ENCODE results near the gene LRP1. TPM values are rescaled to one million over a fixed set of nuclear protein-coding genes. Genes with fewer than 3 reads are reported as not detected.
A peak's percentile ranks its signal among the peaks of the same experiment; 100 is the strongest.

LRP1 gene
- total and polyA plus RNA-seq, 2 of the 13 experiments (the other 11 are each of a cell fraction or from before 2014, with no cell fraction given): 14.7 to 30.8 TPM

DNA sequence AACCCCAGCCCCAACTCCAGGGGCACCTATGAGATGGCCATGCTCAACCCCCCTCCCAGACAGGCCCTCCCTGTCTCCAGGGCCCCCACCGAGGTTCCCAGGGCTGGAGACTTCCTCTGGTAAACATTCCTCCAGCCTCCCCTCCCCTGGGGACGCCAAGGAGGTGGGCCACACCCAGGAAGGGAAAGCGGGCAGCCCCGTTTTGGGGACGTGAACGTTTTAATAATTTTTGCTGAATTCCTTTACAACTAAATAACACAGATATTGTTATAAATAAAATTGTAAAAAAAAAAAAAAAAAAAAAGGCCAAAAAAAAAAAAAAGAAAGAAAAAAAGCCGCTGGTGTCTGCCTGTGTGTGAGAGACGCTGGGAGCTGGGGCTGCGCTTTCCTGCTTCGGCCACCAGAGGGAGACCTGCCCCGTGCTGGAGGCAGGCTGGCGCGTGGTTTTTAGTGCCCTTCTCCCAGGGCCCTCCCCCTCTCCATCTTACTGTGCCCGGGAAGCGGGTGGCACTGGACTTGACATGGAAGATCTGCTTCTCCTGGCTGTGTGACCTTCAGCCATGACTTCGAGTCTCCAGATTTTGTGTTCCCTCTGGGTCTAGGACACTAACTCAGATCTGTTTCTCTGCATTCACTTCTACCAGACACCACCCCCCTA lies 84.9 kb downstream of the LRP1 start (continued):
- TF ChIP-seq, protein P1, sequence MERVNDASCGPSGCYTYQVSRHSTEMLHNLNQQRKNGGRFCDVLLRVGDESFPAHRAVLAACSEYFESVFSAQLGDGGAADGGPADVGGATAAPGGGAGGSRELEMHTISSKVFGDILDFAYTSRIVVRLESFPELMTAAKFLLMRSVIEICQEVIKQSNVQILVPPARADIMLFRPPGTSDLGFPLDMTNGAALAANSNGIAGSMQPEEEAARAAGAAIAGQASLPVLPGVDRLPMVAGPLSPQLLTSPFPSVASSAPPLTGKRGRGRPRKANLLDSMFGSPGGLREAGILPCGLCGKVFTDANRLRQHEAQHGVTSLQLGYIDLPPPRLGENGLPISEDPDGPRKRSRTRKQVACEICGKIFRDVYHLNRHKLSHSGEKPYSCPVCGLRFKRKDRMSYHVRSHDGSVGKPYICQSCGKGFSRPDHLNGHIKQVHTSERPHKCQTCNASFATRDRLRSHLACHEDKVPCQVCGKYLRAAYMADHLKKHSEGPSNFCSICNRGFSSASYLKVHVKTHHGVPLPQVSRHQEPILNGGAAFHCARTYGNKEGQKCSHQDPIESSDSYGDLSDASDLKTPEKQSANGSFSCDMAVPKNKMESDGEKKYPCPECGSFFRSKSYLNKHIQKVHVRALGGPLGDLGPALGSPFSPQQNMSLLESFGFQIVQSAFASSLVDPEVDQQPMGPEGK (CRISPR knock-in tag; IDR thresholded peaks at IDR 0.05): 0 out of 2 replicates have a peak, but pooled peaks have one; percentile 25

DNA sequence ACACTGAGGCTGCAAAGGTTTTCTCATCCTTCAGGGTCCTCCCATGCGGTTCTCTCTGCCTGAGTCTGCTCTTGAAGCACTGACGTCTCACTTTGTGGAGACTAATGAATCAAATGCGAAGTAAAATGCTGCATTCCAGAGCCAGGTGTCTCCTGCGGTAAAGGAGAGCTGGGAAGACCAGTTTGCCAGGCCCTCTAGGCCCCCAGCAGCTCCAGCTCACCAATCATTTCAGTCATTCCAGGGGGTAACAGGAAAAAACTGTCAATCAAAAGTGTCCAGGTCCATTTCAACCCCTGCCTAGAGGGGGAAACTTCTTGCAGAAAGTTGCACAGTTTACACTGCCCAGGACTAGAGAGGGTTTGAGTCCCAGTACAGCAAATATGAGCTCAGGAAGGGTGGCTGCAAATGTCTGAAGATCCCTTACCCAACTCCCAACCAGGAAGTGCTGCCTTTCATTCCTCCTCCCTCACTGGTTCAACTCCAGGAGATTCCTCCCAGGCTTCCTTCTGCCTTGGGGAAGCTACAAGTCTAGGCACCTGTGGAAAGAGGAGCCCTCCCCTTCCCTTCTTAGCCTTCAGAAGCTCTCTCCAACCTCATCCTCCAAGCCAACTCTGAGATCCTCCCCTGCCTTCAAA lies 85.6 kb downstream of the LRP1 start:
- WGBS (ENCODE audit: low lambda C conversion rate): 92% methylated on average over 4 of the region's 4 CpGs
- H3K27ac ChIP-seq (ENCODE audit: extremely low read length, insufficient read depth, low read length): no peak overlapping the region
- no peak for DNase-seq (ENCODE audit: low spot score)
- TF ChIP-seq KDM6A (CRISPR knock-in tag; IDR thresholded peaks at IDR 0.05; ENCODE audit: low read depth) (no peak), ZNF354B (CRISPR knock-in tag; IDR thresholded peaks at IDR 0.05) (no peak), ZNF17 (CRISPR knock-in tag; IDR thresholded peaks at IDR 0.05) (no peak), NR2F1 (CRISPR knock-in tag; IDR thresholded peaks at IDR 0.05) (no peak), TOE1 (CRISPR knock-in tag; IDR thresholded peaks at IDR 0.05) (no peak)
- TF ChIP-seq, protein P2, sequence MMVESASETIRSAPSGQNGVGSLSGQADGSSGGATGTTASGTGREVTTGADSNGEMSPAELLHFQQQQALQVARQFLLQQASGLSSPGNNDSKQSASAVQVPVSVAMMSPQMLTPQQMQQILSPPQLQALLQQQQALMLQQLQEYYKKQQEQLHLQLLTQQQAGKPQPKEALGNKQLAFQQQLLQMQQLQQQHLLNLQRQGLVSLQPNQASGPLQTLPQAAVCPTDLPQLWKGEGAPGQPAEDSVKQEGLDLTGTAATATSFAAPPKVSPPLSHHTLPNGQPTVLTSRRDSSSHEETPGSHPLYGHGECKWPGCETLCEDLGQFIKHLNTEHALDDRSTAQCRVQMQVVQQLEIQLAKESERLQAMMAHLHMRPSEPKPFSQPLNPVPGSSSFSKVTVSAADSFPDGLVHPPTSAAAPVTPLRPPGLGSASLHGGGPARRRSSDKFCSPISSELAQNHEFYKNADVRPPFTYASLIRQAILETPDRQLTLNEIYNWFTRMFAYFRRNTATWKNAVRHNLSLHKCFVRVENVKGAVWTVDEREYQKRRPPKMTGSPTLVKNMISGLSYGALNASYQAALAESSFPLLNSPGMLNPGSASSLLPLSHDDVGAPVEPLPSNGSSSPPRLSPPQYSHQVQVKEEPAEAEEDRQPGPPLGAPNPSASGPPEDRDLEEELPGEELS (CRISPR knock-in tag; IDR thresholded peaks at IDR 0.05): 0 out of 2 replicates have a peak, but pooled peaks have one; percentile 23
- TF ChIP-seq, protein P3, sequence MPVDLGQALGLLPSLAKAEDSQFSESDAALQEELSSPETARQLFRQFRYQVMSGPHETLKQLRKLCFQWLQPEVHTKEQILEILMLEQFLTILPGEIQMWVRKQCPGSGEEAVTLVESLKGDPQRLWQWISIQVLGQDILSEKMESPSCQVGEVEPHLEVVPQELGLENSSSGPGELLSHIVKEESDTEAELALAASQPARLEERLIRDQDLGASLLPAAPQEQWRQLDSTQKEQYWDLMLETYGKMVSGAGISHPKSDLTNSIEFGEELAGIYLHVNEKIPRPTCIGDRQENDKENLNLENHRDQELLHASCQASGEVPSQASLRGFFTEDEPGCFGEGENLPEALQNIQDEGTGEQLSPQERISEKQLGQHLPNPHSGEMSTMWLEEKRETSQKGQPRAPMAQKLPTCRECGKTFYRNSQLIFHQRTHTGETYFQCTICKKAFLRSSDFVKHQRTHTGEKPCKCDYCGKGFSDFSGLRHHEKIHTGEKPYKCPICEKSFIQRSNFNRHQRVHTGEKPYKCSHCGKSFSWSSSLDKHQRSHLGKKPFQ (CRISPR knock-in tag; IDR thresholded peaks at IDR 0.05; ENCODE audit: insufficient replicate concordance): no peak
- TF ChIP-seq, protein P4, sequence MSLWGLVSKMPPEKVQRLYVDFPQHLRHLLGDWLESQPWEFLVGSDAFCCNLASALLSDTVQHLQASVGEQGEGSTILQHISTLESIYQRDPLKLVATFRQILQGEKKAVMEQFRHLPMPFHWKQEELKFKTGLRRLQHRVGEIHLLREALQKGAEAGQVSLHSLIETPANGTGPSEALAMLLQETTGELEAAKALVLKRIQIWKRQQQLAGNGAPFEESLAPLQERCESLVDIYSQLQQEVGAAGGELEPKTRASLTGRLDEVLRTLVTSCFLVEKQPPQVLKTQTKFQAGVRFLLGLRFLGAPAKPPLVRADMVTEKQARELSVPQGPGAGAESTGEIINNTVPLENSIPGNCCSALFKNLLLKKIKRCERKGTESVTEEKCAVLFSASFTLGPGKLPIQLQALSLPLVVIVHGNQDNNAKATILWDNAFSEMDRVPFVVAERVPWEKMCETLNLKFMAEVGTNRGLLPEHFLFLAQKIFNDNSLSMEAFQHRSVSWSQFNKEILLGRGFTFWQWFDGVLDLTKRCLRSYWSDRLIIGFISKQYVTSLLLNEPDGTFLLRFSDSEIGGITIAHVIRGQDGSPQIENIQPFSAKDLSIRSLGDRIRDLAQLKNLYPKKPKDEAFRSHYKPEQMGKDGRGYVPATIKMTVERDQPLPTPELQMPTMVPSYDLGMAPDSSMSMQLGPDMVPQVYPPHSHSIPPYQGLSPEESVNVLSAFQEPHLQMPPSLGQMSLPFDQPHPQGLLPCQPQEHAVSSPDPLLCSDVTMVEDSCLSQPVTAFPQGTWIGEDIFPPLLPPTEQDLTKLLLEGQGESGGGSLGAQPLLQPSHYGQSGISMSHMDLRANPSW (CRISPR knock-in tag; IDR thresholded peaks at IDR 0.05; ENCODE audit: borderline replicate concordance): no peak

More for the DNA sequence above, 85.6 kb downstream of the LRP1 start:
- Histone ChIP-seq H3K4me1 (ENCODE audit: insufficient read depth, low read length) (peaks cover 37% of the 10 kb centered on the region), H3K4me2 (ENCODE audit: low read depth, low read length) (no peak overlapping the region), H2AFZ (ENCODE audit: low read length) (no peak overlapping the region), H3K36me3 (replicated peaks in 1 of 2; ENCODE audit: control insufficient read depth in 1 of 2, insufficient read depth in 2 of 2, low read length in 2 of 2) (peaks cover 23 to 35% of the 10 kb centered on the region in 2 experiments; a peak in 4 of 5 replicates), H4K20me1 (ENCODE audit: insufficient read depth, low read length) (peaks cover 9% of the 10 kb centered on the region; the same call in 1 of the 2 replicates), H3K4me3 (replicated peaks in 1 of 3; ENCODE audit: insufficient read depth in 1 of 3, low read depth in 2 of 3, low read length in 3 of 3) (no peak overlapping the region), H3K9me3 (ENCODE audit: low read length) (no peaks in the 10 kb centered on the region), H3K9ac (ENCODE audit: insufficient read depth, low read depth, low read length) (no peak overlapping the region), H3K27me3 (ENCODE audit: control insufficient read depth in 1 of 2, insufficient read depth in 2 of 2, low read length in 2 of 2) (peaks cover 12 to 40% of the 10 kb centered on the region in 2 experiments), H3K79me2 (ENCODE audit: insufficient read depth, low read length) (no peaks in the 10 kb centered on the region)
- no peak for ATAC-seq
- ChIA-PET POLR2A (interaction anchor here (0.7 to 2.6 kb wide), 7 partner anchors 16 to 313 kb away, joined by 3 to 14 read pairs (median 3); partner anchors contain the start of genes SHMT2 and STAT6), CTCF (ENCODE audit: low intra/inter-chr PET ratio, low total read pairs) (interaction anchor here (9.8 kb wide), 1 partner anchor 26 kb away, joined by 308 read pairs; a partner anchor contains a TSS)
- in situ Hi-C loops (cut with HindIII; ENCODE audit: extremely low pct_ligation_motif_present, low pct_unique_long_range_greater_than_20kb) (no loop called here), intact Hi-C loops (cut with micrococcal nuclease; ENCODE audit: unreplicated experiment) (loop anchor here (1.0 kb wide), 1 partner anchor 29 kb away; no protein-coding TSS in a partner anchor)
- FAIRE-seq: no peak
- BruUV-seq (replicated peaks): no TSS peak

Data from HepG2 (cell line).